Measurements from ENCODE around the gene LRP1. TPM values are rescaled to one million over a fixed set of nuclear protein-coding genes. Genes with fewer than 3 reads are reported as not detected.

Gene LRP1
- total and polyA plus RNA-seq, 2 of the 4 experiments (the other 2 are of a cell fraction), result 73.1 to 142 TPM

- intact Hi-C loops (cut with micrococcal nuclease) (no loop called here), in situ Hi-C loops (cut with MboI; ENCODE audit: low sequenced_read_pairs) (no loop called here)
These were observed 3.8 kb downstream of the LRP1 start for GRCh38 chr12:57131896-57132744.

More at GRCh38 chr12:57131896-57132744, 3.8 kb downstream of the LRP1 start:
- BruUV-seq (replicated peaks), result no TSS peak
- CTCF ChIA-PET, result interaction anchor here (0.8 to 0.9 kb wide), 2 partner anchors 8 to 12 kb away, joined by 3 read pairs; no protein-coding TSS in a partner anchor
- Histone ChIP-seq H2BK15ac (ENCODE audit: low read depth, low read length) (peak overlapping the region; percentile 61; the same call in 1 of the 3 replicates), H4K8ac (ENCODE audit: low read depth in 2 of 2, low read length in 2 of 2) (peak overlapping the region in 1 of 2 experiments; percentile 52; a peak in 2 of 4 replicates), H3K4me2 (ENCODE audit: low read depth, low read length) (peak overlapping the region; percentile 96), H3K27ac (ENCODE audit: insufficient read depth, low read length) (peak overlapping the region; percentile 75), H3K9me1 (ENCODE audit: insufficient read depth, low read length) (peaks cover 25% of the 10 kb centered on the region), H3K9me3 (ENCODE audit: control insufficient read depth, insufficient read depth, low read length) (no peaks in the 10 kb centered on the region), H2AFZ (replicated peaks; ENCODE audit: low read length, poor library complexity) (no peak overlapping the region), H3K79me1 (ENCODE audit: low read depth in 1 of 2, low read length in 2 of 2) (peaks cover 30 to 74% of the 10 kb centered on the region in 2 experiments; a peak in 3 of 4 replicates), H2BK5ac (ENCODE audit: low read depth, low read length, poor library complexity, severe bottlenecking) (peak overlapping the region; percentile 50), H3K9ac (ENCODE audit: low read depth, low read length) (peak overlapping the region; percentile 99), H3K14ac (replicated peaks; ENCODE audit: low read depth, low read length) (peak overlapping the region; percentile 94), H3K18ac (ENCODE audit: low read depth, low read length) (peak overlapping the region; percentile 1; the same call in 1 of the 2 replicates), H3K56ac (ENCODE audit: extremely low read depth, insufficient read depth, low read length) (peak overlapping the region; percentile 78; the same call in 1 of the 2 replicates), H3K4me1 (ENCODE audit: control insufficient read depth, insufficient read depth, low read length) (peaks cover 46% of the 10 kb centered on the region), H3K4me3 (ENCODE audit: insufficient read depth, low read depth, low read length) (no peak overlapping the region), H3K36me3 (ENCODE audit: control insufficient read depth, insufficient read depth, low read length) (peaks cover 20% of the 10 kb centered on the region; the same call in 1 of the 2 replicates), H4K5ac (ENCODE audit: low read depth, low read length) (no peak overlapping the region; the same call in 1 of the 2 replicates), H4K20me1 (ENCODE audit: insufficient read depth, low read length) (peaks cover 71% of the 10 kb centered on the region), H3K4ac (ENCODE audit: low read depth, low read length) (peak overlapping the region; percentile 75), H2BK120ac (ENCODE audit: low read depth, low read length) (peak overlapping the region; percentile 42), H4K91ac (ENCODE audit: insufficient read depth, low read depth, low read length) (peak overlapping the region; percentile 36), H3K27me3 (ENCODE audit: control insufficient read depth, insufficient read depth, low read length) (no peaks in the 10 kb centered on the region), H2BK20ac (ENCODE audit: low read depth, low read length) (0 out of 2 replicates have a peak overlapping the region, but pooled peaks have one; percentile 42), H2AK9ac (replicated peaks; ENCODE audit: low read depth, low read length, poor library complexity) (peak overlapping the region; percentile 60), H2AK5ac (ENCODE audit: low read depth, low read length) (peak overlapping the region; percentile 88), H3K23ac (ENCODE audit: low read depth, low read length) (peak overlapping the region; percentile 89)
- POLR2A ChIA-PET (ENCODE audit: unreplicated experiment), result interaction anchor here (0.6 kb wide), 1 partner anchor 43 kb away, joined by 3 read pairs; the partner anchor contains the start of gene NAB2
- DNase-seq (no peak), ATAC-seq (ENCODE audit: low read depth) (no peak)
- dilution Hi-C loops (cut with HindIII; ENCODE audit: low sequenced_read_pairs, unreplicated experiment), result no loop called here
- TF ChIP-seq CHD1 (IDR thresholded peaks at IDR 0.05; ENCODE audit: low read depth, low read length) (no peak), CEBPB (IDR thresholded peaks at IDR 0.05; ENCODE audit: low read depth, low read length) (no peak), MXI1 (IDR thresholded peaks at IDR 0.05; ENCODE audit: borderline replicate concordance, low read depth, low read length) (no peak)
- 23% methylated on average over 3 of the region's 9 CpGs; no CpG with 5 or more reads in 1 of the 2 experiments for WGBS, 2 experiments (ENCODE audit: extremely low coverage in 2 of 2, insufficient read length in 1 of 2)

Data from IMR-90 (cell line).